NCI-H1048 (cell line): Measurements from ENCODE around the gene MAP1LC3B2.

ENCODE experiments used
- DNase-seq: peaks from one replicate; lab custom pipeline; 2025; lab: John Stamatoyannopoulos, UW

MAP1LC3B2 gene

DNA sequence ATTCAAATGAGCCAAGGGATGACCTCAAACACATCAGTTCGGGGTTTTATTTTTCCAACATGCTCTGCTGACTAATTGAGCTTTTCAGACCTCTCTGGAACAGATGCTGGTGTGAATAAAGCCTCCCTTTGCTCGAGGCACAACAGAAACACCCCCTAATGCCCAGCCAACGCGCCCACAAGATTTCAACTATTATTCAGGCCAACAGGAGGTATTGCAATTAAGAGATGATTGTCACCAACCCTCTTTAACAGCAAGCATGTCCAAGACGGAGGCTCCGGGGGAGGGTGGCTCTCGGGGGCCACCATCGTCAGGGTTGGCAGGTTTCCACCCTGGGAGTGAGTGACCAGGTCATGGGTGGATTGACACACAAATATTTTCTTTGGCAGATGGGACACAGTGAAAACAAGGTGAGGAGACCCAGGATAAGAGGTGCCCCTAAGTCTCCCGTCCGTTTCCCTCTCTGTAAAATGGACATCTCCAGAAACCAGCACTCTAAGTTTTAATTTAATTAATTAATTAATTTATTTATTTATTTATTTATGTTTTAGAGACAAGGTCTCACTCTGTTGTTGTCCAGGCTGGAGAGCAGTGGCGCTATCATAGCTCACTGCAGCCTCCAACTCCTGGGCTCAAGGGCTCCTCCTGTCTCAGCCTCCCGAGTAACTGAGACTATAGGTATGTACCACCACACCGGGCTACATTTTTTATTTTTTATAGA lies 56.1 kb downstream of the MAP1LC3B2 start:
- DNase-seq = no peak

- no peak for DNase-seq
These were observed 57.5 kb downstream of the MAP1LC3B2 start for GRCh38 chr12:116616536-116617248.

DNA sequence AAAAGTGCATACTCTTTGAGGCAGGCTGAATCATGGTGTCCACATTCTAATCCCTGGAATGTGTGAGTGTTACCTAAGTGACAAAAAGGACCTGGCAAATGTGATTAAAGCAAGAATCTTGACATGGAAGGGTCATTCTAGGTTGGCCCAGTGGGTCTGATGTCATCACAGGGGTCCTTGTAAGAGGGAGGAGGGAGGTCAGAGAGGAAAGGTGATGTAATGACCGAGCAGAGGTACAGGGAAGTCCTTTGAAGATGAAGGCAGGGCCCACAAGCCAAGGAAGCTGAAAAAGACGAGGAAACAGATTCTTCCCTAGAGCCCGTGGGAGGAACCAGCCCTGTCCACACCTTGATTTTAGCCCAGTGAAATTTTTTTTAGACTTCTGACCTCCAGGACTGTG lies 60.1 kb downstream of the MAP1LC3B2 start:
- no peak for DNase-seq

DNA sequence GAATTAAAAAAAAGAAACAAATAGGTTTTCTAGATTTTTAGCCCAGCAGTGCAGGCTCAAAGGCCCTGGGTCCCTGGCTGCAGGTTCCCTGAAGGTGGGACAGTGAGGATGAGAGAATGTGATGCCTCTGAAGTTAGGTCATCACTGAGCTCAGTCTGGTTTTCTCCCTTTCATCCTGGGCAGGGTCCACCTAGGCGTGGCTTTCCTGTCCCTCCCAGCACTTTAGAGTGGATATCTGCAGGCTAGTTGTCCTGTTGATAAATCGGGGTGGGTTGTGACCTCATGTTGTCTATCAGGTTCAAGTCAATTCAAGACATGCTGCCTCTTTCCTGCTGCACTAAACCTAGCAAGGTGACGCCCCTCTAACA lies 60.9 kb downstream of the MAP1LC3B2 start:
- DNase-seq = no peak

GRCh38 chr12:116620492-116621191 lies 61.5 kb downstream of the MAP1LC3B2 start:
- no peak for DNase-seq

DNA sequence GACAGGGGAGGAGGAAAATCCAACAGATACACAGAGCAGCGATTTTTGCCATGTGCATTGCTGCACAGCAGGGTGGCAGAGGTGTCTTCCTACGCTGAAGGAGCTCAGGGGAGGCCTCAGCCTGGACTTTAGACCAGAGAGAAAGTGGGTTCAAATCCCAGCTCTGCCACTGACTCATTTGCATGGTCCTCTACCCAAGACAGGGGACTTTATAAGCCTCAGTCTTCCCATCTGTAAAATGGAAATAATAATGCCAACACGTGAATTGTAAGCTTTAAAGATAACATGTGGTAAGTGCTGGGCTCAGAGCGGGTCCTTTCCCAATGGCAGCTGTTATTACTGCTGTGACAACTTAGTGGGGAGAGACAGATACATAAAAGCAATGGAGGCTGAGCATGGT lies 62.0 kb downstream of the MAP1LC3B2 start:
- no peak for DNase-seq

DNA sequence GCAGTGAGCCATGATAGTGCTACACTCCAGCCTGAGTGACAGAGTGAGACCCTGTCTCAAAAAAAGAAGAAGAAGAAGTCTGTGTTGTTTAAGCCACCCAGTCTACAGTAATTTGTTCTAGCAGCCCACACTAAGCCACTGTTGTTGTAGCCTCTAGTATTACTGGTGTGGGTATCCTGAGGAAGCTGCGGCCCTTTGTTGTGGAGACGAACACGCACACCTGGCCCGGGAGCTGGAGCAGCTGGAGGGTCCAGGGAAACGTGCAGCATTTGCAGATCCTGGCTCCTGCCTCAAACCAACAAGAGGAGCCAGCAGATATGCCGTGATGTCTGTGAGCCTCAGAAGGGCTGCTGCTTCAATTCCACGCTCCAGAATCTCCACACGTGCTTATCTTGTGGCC lies 65.3 kb downstream of the MAP1LC3B2 start:
- DNase-seq = no peak

- no peak for DNase-seq
These were observed 67.0 kb downstream of the MAP1LC3B2 start for GRCh38 chr12:116626153-116626552.
